ENCODE results near the gene RNU1-4. TPM values are rescaled to one million over a fixed set of nuclear protein-coding genes. Genes with fewer than 3 reads are reported as not detected.
"Not testable (repeated sequence)": the region's sequence is repeated elsewhere in the genome, so short reads cannot be mapped to it uniquely, and the experiment has no call there.

The RNU1-4 gene
- total RNA-seq, 1 experiment from 2014 or later = under 0.01 TPM

GRCh38 chr1:16707130-16708093 is 32.9 kb upstream of the RNU1-4 start:
- DNase-seq (ENCODE audit: extremely low read depth, low read depth) = not testable (repeated sequence)

- DNase-seq (ENCODE audit: extremely low read depth, low read depth) = not testable (repeated sequence)
These were observed 31.6 kb upstream of the RNU1-4 start for GRCh38 chr1:16708704-16709103.

- DNase-seq (ENCODE audit: extremely low read depth, low read depth) = not testable (repeated sequence)
These were observed 30.6 kb upstream of the RNU1-4 start for GRCh38 chr1:16709659-16710087.

GRCh38 chr1:16710618-16711017 is 29.7 kb upstream of the RNU1-4 start:
- DNase-seq (ENCODE audit: extremely low read depth, low read depth) = not testable (repeated sequence)

GRCh38 chr1:16712131-16712530 is 28.2 kb upstream of the RNU1-4 start:
- not testable (repeated sequence) for DNase-seq (ENCODE audit: extremely low read depth, low read depth)

GRCh38 chr1:16712582-16712981 is 27.7 kb upstream of the RNU1-4 start:
- not testable (repeated sequence) for DNase-seq (ENCODE audit: extremely low read depth, low read depth)

GRCh38 chr1:16712984-16713383 is 27.3 kb upstream of the RNU1-4 start:
- DNase-seq (ENCODE audit: extremely low read depth, low read depth) = not testable (repeated sequence)

- not testable (repeated sequence) for DNase-seq (ENCODE audit: extremely low read depth, low read depth)
These were observed 26.8 kb upstream of the RNU1-4 start for GRCh38 chr1:16713480-16713879.

- no peak for DNase-seq (ENCODE audit: extremely low read depth, low read depth)
These were observed 23.5 kb upstream of the RNU1-4 start for GRCh38 chr1:16716691-16717335.

- no peak for DNase-seq (ENCODE audit: extremely low read depth, low read depth)
These were observed 22.8 kb upstream of the RNU1-4 start for GRCh38 chr1:16717336-16718098.

GRCh38 chr1:16718099-16718907 is 22.0 kb upstream of the RNU1-4 start:
- DNase-seq (ENCODE audit: extremely low read depth, low read depth) = not testable (repeated sequence)

GRCh38 chr1:16718908-16719533 is 21.3 kb upstream of the RNU1-4 start:
- no peak for DNase-seq (ENCODE audit: extremely low read depth, low read depth)

- no peak for DNase-seq (ENCODE audit: extremely low read depth, low read depth)
These were observed 20.6 kb upstream of the RNU1-4 start for GRCh38 chr1:16719571-16720350.

- no peak for DNase-seq (ENCODE audit: extremely low read depth, low read depth)
These were observed 19.7 kb upstream of the RNU1-4 start for GRCh38 chr1:16720351-16721223.

GRCh38 chr1:16721871-16722641 is 18.3 kb upstream of the RNU1-4 start:
- DNase-seq (ENCODE audit: extremely low read depth, low read depth) = no peak

GRCh38 chr1:16724718-16725438 is 15.4 kb upstream of the RNU1-4 start:
- DNase-seq (ENCODE audit: extremely low read depth, low read depth) = no peak
